ENCODE data around the gene CAMKK1.
A peak's percentile ranks its signal among the peaks of the same experiment; 100 is the strongest.

Gene CAMKK1

DNA sequence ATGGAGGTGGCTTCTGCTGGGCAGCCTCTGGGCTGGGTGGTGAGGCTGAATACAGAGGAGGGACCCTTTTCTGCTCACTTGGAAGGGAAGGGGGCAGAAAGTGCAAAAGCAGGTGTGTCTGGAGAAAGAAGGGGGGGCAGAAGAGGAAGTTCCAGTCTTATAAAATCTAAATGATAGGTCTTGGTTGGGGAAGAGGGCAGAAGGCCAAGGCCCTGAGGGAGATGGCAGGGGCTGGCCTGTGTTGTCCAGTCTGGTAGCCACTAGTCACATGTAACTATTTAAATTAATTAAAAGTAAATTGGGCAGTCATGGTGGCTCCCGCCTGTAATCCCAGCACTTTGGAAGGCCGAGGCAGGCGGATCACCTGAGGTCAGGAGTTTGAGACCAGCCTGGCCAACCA, 2.5 kb upstream of the CAMKK1 start:
- no peak for DNase-seq

DNA sequence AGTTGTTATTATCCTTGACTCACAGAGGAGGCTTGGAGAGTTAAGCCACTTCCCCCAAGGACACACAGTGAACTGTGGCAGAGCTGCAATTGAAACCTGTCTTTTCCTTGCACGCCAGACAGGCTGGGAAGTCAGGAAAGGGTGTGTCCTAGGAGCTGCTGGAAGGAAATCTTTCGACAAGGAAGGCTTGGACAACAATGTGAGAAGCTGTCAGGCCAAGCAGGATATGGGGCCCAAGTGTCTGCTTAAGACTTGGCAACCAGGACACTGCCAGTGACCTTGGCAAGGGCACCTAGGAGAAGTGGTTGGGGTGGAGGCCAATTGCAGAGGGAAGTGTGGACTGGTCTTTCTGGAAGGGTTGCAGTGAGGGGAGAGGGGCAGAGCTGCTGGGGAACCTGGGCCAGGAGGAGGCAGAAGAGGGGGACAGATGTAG, 2.1 kb upstream of the CAMKK1 start:
- no peak for DNase-seq

DNA sequence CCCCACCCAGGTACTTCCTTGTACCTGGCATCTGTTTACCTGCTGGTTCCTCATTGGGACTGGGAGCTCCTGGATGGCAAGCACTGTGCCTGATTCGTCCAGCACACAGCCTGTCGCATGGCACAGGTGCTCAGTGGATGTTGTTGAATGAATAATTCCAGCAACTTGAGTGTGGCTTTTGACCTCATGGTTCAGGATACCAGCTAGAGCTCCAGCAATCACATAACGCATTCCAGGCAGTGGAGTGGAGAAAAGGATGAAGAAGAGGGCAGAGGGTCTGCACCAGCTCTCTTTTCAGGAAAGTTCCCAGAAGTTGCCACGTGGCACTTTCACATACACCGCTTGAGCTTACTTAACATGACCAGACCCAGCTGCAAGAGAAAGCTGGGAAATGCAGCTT, 1.3 kb upstream of the CAMKK1 start:
- DNase-seq = no peak

DNA sequence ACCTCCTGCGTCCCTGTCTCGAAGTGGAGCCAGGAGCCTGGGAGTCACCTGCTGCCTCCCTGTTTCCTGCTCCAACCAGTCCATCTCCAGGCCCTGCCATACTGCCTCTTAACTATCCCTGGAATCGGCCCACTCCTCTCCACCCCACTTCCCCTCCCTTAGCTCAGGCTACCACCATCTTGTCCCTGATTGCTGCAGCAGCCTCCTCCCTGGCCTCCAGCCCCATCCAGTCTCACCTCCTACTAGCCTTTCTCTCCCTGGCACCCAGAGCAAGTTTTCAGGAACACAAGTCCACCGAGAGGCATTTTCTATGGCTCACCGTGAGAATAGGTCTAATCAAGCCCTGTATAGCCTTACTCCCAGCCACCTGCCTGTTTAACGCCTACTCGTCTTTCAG, 865 bp upstream of the CAMKK1 start:
- no peak for DNase-seq

DNA sequence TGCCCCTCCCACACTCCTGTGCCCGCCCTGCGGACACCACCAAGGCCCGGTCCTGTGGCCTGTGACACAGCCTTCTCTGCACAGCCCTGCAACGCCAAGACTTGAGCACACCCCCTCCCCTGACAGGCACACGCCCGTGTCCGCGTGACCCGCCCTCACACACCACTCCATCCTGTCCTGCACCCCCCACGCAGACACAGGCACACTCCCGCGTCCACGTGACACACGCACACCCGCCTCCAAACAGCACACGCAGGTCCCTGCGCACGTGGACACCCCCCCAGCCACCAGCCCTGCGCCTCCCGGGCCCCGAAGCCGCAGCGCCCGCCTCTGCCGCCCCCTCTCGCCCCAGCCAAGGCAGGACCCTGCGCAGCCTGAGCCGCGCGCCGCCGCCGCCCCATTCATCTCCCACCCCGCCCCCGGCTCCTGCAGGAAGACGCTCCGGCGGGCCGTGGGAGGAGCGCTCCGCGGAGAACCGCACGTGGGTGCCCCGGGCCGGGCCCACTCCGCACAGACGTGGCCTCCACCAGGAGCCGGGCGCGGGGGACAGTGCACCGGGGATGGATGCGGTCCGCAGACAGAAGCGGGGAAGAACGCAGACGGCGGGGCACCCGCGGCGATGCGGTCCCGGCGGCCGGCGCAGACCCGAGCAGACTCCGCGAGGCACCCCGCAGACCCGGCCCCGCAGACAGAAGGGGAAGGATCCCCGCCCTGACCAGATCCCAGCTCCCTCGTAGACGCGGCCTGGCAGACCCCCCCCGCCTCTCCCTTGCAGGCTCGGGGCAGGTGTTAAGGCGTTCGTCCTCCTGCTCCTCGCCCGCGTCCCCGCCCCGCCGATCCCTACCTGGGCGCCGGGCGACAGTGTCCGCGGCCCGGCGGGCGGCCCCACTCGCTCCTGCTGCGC, 506 bp downstream of the CAMKK1 start:
- peak; percentile 85 for DNase-seq

DNA sequence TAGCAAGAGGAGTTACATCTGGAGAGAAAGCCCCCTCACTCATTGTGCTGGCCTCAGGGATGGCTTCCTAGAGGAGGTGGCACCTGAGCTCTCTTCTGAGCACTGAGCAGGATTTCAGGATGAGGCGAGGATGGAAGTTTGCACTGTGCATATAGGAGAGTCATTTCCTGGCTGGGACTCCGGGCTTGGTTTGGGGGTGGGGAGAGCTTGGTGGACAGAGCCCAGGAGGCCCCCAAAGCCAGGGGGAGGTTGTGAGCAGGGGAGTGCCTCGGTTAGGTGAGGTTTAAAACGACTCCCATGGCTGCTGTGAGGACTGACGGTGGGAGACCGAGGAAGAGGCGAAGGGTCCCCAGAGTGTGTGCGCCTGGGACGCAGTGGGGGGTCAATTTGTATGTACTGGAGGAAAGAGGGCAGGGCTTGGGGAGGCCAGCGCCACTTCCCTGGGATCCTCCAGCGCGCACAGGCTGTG, 1.2 kb downstream of the CAMKK1 start:
- no peak for DNase-seq

DNA sequence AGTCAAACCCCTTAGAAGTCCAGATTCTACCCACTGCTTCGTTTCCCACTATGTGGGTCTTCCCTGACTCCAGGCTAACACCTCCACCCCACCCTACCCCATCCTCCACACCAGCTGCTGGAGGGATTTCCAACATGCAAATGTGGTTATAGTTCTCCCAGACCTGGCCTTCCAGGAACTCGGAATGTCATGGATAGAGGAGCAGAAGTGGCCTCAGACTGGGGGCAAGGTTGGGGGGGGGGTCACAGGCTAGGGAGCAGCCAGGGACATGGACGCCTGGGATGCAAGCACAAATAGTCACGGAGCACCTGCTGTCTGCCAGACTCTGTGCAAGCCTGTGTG, 2.0 kb downstream of the CAMKK1 start:
- no peak for DNase-seq

DNA sequence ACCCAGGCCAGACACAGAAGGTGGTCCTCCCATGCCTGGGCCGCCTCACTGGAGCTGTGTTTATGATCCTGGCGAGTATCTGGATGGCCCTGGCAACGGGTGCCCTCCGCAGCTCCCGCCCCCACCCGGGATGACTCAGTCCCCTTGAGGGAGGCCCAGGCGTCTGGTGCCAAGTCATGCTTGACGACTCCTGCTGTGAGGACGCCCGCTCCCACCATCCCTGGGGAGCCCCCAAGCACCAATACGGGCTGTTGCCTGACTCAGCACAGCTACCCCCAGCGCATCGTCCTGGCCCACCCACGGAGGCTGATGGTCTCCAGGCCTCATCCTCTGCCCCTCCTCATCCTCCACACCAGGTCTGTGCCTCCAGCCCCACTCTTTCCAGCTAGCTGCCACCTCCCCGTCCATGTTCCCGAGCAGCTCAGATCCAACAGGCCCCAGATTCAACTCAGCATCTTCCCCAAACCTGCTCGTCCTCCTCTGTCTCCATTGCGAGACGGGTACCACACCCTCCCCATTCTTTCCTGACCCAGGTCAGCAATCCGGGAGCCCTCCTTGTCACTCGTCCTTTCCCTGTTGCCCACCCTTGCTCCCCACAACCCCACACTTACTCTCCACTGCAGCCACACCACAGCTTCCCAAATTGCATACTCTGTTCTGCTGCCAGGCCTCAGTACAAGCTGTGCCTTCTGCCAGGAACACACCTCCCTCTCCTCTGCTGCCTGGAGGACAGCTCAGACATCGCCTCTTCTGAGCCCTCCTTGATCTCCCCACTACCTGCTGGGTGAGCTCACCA, 2.6 kb downstream of the CAMKK1 start:
- DNase-seq = no peak

DNA sequence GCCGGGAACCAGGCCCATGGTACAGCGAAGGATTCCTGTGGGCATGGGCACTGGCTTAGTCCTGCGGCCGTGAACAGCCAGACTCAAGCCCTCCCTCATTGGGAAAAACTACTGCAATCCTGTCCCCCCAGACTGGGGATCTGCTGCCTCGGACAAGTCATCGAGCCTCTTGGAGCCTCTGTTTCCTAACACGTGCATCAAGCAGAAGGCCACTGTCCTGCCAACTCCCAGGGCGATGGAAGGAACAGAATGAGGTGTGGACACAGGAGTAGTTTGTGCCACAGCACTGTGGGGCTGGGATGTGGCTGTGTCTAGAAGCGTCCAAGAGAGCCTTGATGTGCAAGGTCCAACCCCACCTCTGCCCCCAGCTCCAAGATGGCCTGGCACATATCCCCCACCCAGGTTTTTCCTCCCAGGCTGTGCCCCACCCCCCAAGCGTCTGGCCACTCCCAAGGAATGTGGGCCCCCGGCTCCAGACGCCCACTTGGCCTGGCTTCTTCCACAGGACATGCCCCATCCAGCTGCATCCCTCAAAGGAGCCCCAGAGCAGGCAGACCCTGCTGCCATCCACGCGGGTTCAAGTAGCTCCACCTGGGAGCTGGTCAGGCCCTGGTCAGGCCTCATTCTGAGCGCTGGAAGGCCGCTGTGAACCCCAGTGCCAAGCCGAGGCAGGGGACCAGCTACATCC, 3.4 kb downstream of the CAMKK1 start:
- no peak for DNase-seq

DNA sequence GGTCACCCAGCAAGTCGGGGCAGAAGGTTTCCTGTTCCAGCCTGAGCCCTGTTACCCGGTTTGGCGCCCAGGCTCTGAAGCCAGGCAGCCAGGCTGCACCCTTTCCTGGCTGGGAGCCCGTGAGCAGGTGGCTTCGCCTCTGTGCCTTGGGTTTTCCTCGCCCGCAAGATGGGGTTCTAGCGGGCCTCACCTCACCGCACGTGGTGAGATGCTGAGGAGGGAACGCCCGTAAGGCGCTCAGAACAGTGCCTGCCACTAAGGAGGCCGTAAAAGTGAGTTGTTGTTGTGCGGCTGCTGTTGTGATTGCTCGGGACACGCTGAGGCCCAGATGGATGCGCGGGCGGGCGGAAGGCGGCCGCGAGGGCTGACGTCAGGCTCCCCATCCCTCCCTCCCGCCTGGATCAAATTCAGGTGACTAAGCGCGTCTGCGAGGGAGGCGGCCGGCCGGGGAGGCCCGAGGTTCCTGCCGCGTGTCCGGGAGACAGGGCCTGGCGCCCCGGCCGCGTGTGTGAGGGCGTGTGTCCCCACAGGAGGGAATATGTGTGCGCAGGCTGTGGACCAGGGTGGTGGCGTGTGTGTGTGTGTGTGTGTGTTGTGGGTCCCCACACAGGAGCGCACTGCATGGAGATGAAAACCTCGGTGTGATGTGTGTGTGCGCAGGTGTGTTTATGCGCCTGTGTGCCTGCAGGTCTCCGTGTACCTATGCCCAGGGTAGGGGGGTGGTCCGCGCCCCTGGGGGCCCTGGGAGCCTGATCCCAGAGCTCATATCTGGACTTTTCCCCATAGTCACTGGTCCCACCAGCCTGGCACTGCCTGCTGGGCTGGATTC, 4.3 kb downstream of the CAMKK1 start:
- DNase-seq = no peak

DNA sequence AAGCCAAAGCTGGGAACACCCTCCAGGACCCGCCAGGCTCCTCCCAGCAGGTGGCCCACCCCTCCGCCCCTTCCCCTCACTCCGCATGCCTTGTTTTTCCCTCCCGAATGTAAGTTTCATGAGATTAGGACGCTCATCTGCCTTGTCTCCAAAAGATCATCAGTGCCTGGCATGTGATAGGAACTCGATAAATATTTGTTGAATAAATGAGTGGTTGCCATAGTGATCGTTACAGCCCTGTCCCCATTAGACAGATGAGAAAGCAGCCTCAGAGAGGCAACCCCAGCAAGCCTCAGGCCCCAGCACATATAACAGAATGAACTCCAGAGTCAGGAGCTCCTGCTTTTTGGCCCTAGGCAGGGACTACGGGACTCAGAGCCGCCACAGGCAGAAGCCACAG, 5.0 kb downstream of the CAMKK1 start:
- no peak for DNase-seq

DNA sequence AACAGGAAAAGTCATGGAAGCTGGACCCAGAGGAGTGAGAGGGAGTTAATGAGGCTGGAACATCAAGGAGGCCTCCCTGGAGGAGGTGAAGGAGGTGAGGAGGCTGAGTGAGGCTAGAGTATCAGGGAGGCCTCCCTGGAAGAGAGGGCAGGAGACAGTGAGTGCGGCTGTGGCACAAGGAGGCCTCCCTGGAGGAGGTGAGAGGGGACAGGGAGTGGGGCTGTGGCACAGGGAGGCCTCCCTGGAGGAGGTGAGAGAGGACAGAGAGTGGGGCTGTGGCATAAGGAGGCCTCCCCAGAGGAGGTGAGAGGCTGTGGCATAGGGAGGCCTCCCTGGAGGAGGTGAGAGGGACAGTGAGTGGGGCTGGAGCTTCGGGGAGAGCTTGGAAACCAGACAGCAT, 5.5 kb downstream of the CAMKK1 start:
- no peak for DNase-seq

DNA sequence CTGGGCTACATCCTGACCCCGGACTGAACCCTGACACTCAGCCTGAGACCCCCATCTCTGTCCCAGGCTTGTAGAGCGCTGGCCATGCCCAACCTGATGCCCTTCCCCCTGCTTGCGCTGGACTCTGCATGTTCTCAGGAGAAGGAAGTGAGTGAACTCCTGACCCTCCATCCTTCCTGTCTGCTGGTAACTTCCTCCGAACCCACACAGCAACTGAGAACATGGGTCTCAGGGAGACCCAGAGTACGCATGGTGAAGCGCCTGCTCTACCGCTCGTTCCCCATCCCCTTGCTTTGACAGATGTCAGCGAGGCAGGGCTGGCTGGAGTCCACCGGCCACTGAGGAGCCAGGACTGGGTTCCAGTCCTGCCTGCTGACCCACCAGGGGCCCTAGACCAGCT, 6.1 kb downstream of the CAMKK1 start:
- peak; percentile 33 for DNase-seq

DNA sequence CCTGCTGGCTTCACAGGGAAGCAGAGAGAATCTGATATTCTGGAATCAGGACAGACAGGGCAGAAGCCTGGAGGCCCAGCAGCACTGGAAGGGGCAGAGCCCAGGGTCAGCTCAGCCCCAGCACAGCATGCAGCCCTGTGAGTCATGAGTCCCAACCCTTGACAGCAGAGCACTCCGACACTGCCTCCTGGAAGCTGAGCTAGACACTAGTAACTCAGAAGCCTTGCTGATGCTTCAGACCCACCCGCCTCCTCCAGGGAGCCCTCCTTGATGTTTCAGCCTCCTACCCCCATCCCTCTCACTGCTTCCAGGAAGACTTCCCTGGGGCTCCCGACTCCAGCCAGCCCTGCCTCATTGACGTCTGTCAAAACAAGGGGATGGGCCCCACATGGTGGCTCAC, 6.9 kb downstream of the CAMKK1 start:
- DNase-seq = no peak

DNA sequence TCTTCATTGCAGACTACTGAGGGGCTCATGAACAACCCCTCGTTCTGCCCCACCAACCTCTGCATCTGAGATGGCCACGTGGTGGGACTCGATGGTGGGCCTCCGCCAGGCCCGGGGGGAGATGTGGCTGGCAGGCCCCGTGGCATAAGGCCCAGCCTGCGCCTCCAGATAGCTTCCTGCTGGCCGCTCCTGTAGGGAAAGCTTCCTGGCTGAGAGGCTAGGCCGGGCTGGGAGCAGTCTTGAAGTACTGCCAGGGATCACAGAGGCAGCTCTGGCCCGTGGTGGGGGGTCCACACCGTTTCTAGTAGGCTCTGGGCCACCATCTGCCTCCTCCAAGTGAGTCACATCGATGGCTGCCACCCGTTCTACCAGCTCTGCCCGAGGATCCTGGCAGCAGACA, 7.6 kb downstream of the CAMKK1 start:
- DNase-seq = no peak

DNA sequence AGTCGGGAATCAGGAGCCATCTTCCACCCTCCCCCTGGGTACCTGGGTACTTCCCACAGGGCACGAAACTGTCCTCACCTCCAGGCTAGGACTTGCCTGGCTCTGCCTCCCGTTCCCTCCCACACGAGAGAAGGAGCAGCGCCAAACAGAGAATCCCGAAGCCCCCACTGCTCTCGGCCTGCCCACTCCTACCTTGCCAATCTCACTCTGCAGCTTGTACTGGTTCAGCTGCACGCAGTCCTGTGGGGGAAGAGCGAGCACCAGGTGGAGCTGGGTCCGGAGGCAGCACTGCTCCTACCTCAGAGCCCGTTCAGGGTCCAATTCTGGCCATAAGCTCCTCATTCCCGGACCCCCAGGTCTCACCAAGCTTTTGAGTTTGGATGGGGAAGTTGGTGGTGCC, 8.7 kb downstream of the CAMKK1 start:
- no peak for DNase-seq

DNA sequence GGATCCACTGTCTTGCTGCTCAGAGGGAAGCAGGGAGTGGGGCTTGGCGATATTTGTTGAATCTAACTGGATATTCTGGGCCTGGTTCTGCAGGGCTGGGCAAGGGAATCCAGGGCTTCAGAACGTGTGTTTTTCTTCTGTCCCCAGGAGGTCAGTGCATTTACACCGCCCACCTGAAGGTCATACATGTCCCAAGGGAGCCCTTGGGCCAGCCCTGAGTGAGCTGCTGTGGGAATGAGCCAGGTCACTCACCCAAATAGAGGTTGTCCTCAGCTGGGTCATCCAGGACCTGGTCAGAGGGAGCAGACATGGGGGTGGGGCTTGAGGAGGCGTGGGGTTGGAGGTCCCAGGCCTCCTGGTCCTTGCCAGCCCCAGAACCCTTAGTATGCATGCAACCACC, 10.6 kb downstream of the CAMKK1 start:
- no peak for DNase-seq

DNA sequence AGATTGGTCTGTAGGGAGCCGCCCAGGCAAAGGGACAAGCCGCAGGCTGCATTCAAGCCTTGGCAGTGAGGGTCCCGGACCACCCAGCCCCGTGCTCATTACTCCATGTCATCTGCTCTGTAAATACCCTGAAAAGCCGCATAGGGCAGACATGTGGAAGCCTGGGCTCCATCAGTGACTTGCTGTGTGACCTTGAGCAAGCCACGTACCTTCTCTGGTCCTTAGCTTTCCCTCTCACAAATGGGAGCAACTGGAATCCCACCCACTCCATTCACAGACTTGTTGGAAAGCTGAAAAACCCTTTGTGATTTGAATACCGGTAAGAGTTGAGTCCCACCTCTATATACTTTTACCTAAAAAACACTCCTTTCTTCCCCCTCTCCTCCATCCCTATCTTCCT, 11.9 kb downstream of the CAMKK1 start:
- DNase-seq = no peak

DNA sequence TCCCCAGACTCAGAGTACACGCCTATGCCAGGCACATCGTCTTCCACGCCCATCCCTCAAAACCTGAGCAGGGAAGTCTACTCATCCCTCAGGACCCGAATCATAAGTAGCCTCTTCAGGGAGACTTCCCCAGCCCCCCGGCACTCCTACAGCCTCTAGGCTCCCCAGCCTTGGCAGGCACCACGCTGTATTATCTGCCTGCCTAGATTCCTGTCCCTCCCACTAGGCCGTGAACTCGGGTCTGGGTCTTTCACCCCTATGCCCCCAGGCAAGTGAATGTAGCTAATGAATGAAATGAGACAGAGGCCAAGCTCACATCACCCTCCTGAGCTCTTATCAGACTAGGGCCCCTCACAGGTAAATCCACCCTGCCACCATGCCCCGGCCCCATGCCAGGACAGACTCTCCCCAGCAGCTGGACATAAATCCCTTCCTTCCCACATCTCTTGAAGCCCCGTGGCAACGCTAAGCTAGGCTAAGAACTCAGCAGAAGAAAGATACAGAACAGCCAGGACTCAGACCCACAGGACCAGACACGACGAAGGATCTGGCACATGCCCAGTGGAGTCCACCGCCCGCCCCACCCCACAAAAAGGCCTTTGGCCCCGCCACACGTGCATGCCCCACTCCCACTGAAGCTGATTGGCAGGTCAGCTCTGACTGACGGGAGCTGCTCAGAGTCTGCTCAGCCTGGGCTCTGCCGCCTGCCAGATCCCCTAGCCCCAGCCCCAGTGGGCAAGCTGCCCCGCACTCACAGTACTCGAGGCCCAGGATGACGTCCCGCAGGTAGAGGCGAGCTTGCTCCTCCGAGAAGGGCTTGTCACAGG, 13.0 kb downstream of the CAMKK1 start:
- no peak for DNase-seq

DNA sequence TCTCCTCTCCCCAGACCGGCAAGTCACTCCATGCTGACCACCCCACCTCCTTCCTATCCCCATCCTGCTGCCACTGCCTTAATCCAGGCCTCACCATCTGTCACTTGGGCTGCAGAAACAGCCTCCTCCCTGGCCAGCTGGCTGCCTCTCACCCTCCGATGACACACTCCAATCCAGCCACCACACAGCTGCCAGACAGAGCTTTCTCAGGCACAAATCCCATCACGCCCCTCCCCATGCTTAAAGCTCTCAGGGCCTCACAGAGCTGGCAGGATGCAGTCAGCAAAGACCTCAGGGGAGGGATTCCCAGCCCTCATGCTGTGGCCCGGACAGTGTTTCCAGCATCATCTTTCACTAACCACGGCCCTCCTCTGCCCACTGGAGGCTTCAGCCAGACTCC, 13.7 kb downstream of the CAMKK1 start:
- no peak for DNase-seq

DNA sequence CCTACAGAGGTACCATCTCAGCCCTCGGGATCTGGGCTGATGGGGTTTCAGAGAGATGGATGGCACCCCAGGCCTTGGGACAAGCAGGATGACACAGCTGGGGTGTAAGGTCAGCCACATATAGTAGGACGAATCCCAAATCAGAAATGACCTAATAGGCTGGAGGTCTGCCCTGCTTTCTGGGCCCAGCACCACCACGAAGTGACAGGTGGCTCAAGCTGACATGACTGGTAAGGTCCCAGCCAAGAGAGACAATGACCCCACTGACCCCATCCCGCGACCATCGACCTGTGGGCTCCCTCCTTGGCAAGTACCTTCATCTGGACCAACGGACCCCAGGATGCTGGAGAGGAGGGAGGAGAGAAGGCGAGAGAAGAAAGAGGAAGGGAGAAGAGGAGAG, 15.6 kb downstream of the CAMKK1 start:
- no peak for DNase-seq

DNA sequence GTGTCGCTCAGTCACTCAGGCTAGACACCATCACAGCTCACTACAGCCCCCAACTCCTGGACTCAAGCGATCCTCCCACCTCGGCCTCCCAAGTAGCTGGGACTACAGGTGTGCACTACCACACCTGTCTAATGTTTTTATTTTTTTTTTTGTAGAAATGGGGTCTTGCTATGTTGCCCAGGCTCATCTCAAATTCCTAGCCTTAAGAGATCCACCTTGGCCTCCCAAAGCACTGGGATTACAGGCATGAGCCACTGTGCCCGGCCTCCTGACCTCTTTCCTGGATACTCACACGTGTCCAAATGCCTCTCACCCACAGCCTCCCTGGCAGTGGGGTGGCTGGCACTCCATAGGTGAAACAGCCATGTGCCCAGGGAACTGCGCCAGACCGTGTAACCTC, 17.5 kb downstream of the CAMKK1 start:
- DNase-seq = no peak
